ENCODE data around the gene COL26A1.
A peak's percentile ranks its signal among the peaks of the same experiment; 100 is the strongest.
"Not testable (repeated sequence)": the region's sequence is repeated elsewhere in the genome, so short reads cannot be mapped to it uniquely, and the experiment has no call there.

The COL26A1 gene

DNA sequence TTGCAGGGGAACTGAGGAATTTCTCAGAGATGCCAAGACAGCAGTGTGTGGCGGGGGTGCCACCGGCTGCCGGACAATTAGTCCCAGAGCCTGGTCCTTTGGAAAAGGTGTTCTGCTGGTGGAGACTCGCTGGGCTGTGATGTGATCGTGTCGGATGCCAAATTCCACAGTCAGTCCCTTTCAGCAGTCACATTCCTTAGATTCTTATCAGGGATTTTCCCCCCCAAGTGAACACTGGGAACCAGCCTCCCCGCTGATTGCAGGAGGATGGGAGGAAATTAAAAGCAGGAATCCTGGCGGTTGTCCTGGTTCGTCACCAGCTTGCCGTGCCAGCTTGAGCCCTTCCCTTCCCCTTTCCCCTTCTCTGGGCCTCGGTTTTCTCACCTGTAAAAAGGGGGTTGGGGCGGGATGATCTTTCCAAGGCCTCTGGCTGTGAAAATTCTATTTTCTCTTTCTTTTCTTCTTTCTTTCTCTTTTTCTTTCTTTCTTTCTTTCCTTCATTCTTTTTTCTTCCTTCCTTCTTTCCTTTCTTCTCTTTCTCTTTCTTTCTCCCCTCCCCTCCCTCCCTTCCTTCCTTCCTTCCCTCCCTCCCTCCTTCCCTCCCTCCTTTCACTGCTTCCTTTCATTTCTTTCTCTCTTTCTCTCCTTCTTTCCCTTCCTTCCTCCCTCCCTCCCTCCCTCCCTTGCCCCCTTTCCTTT is 39.6 kb downstream of the COL26A1 start:
- DNase-seq (ENCODE audit: low spot score): no peak

DNA sequence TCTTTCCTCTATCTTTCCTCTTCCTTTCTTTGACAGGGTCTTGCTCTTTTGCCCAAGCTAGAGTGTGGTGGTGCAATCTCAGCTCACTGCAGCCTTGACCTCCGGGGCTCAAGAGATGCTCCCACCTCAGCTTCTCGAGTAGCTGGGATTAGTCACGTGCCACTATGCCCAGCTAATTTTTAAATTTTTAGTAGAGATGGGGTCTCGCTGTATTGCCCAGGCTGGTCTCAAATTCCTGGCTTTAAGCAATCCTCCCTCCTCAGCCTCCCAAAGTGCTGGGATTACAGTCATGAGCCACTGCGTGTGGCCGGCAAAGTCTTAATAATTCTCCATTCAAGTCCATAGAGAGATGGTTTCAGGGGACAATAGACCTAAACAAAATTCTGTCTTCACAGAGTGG is 40.2 kb downstream of the COL26A1 start:
- no peak for DNase-seq (ENCODE audit: low spot score)

DNA sequence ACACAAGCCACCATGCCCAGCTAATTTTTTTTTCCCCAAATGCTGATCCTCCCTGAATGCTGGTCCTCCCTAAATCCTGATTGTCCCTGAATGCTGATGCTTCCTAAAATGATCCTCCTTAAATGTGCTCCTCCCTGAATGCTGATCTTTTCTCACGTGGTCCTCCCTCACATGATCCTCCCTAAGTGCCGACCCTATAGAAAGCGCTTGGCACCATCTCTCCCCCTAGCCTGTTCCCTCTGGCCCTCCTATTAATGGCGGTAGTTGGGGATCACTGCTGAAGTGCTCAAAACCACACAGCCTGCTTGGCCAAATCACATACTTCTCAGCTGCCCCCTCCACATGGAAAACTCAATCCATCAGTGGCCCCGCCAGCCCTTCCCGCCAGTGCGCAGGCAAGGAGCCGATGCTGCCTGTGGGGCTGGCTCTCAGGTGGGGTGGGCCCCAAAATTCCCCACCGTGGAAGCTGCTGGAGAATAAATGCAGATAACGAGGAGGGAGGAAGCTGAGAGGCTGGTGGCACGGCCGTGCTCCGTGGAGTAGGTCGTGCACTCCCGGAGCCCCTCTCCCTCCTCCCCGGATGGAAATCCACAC is 42.9 kb downstream of the COL26A1 start:
- DNase-seq (ENCODE audit: low spot score): no peak

DNA sequence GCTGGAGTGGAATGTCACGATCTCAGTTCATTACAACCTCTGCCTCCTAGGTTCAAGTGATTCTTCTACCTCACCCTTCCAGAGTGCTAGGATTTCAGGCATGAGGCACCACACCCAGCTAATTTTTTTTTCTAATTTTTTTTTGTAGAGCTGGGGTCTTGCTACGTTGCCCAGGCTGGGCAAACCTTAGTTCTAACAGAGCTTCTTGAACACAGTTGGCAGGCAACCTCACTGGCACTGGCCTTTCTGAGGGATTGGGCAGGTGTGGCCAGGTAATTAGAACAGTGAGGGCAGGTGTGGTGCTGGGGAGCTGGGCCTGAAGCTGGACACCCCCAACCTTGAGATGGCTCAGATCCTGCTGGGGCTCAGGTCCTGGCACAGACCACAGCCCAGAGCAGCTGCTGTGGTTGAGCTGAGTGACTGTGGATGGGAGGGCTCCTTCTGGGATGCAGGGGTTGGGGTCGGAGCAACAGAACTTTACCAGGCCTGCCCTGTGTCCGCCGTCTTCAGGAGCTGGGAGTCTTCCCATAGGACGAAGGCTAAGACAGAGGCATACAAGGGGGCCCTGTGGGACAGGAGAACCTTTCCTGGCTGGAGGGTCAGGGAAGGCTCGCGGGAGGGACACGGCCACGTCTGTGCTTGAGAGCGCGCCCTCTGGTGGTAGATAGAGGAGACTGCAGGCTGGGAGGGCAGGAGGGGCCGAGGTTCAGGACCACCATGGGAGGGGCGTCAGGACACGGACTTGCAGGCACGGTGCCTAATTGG is 48.2 kb downstream of the COL26A1 start:
- peak; percentile 19 for DNase-seq (ENCODE audit: low spot score)

DNA sequence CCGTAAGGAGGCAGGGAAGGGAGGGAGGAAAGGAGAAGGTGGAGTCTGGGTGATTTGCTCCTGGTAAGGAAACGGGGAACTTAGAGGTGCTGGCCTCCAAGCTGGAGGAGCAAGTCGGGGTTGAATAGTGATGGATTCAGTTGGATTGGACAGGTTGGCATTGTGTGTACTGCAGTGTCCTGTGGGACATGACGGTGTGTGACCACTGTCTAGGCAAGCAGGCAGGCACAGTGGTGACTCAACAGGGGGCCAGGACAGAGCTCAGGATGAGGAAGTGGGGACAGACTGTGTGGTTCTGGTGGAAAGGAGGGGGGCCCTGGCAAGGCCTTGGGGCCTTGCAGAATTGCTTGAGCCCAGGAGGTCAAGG is 48.8 kb downstream of the COL26A1 start:
- no peak for DNase-seq (ENCODE audit: low spot score)

DNA sequence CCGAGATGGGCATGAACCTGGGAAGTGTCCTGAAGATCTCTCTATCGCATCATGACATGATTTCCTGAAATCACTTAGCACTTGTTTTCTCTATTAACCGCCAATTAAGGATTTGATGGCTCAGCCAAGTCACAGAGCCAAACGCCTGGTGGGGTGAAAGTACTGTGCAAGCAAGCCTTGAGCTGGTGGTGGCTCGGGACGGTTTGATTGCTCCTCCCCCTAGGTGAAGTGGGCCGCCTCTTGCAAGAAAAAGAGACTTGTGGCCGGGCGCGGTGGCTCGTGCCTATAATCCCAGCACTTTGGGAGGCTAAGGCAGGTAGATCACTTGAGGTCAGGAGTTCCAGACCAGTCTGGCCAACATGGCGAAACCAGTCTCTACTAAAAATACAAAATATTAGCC is 50.3 kb downstream of the COL26A1 start:
- DNase-seq (ENCODE audit: low spot score): no peak

DNA sequence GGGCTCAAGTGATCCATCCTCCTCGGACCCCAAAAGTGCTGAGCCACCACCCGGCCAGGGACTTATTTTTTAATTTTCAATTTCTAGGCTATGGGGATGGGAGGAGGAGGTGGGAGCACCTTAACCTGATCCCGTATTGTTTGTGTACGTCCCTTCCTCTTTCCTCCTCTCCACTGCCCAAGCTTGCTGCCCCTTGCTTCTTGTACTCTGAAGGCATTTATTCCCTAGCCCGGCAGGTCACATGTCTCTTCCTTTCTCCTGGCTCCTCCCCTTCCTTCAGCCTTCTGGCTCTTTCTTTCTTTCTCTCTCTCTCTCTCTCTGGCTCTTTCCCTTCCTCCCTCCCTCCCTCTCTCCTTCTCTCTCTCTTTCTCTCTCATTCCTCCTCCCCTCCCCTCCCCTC is 56.0 kb downstream of the COL26A1 start:
- DNase-seq (ENCODE audit: low spot score): no peak

DNA sequence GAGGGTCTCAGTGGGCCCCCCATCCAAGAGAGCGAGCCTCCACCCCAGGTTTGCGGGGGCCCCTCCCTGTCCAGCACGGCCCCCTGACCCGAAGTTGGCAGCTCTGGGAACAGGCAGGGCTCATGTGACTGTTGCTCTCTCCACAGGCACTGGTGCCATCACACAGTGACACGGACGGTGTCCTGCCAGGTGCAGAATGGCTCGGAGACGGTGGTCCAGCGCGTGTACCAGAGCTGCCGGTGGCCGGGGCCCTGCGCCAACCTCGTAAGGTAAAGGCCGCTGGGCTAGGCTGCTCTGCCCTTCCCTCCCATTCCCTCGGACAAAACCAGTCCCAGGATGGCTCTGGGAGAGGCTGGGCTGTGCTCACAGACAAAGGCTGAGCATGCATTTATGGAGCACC is 57.2 kb downstream of the COL26A1 start:
- no peak for DNase-seq (ENCODE audit: low spot score)

DNA sequence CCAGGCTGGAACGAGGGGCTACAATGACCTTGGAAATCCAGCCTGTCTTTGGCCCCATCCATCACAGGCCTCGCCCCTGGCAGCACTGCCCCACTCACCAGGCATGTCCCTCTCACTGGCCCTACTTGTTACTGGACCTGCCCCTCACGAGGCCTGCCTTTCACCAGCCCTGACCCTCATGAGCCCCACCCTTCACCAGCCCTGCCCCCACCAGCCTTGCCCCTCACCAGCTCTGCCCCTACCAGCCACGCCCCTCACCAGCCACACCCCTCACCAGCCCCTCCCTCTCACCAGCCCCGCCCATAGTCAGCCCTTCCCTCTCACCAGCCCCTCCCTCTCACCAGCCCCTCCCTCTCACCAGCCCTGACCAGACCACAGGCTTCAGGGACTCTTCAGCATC is 57.8 kb downstream of the COL26A1 start:
- no peak for DNase-seq (ENCODE audit: low spot score)

DNA sequence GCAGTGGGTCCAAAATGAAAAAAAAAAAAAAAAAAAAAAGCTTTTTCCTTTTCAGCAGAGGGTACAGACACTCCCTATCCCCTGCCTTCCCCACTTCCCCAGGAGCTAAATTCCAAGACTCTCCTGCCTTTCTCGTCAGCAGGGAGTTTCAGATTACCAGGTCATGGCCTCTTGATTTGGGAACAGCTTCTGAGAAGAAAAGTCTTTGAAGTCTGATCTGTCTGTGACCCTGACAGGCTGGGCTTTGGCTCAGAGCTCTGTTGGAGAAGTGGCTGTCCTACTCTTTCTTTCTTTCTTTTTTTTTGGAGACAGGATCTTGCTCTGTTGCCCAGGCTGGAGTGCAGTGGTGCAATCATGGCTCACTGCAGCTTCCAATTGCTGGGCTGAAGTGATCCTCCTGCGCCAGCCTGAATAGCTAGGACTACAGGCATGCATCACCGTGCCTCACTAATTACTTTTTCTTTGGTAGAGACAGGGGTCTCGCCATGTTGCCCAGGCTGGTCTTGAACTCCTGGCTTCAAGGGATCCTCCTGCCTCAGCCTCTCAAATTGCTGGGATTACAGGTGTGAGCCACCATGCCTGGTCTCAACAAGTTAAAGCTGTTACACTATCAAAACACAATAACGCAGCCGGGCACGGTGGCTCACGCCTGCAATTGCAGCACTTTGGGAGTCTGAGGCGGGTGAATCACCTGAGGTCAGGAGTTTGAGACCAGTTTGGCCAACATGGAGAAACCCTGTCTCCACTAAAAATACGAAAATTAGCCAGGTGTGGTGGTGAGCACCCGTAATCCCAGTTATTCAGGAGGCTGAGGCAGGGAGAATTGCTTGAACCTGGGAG is 59.9 kb downstream of the COL26A1 start:
- no peak for DNase-seq (ENCODE audit: low spot score)

DNA sequence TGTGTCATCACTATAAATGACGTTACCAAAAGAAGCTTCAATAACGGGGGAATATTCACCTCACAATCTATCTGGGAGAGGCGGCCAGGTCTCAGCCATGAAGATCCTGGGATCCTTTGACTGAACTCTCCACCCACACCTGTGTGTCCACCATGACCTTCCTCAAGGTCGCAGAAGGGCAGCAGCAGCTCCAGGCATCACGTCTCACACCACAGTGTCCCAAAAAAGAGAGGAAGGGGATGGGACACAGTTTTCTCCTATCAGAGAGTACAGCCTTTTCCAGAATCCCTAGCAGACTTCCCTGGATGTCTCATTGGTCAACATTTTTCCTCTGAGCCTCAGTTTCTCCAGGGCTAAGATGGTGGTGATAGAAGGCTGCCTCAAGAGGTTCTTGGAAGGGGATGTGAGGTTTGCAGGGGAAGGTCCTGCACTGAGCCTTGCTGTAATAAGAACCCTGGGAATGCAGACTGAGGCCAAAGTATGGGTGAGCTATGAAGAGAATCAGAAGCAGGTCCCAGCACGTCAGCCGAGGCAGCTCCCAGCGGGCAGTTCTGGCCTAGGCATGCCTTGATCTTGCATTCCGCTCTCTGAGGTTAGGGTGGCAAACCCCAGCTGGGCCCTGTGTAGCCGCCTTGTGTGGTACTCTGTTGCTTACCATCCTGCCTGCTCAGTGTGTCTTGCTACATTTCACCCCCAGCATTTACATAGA is 63.8 kb downstream of the COL26A1 start:
- DNase-seq (ENCODE audit: low spot score): no peak

DNA sequence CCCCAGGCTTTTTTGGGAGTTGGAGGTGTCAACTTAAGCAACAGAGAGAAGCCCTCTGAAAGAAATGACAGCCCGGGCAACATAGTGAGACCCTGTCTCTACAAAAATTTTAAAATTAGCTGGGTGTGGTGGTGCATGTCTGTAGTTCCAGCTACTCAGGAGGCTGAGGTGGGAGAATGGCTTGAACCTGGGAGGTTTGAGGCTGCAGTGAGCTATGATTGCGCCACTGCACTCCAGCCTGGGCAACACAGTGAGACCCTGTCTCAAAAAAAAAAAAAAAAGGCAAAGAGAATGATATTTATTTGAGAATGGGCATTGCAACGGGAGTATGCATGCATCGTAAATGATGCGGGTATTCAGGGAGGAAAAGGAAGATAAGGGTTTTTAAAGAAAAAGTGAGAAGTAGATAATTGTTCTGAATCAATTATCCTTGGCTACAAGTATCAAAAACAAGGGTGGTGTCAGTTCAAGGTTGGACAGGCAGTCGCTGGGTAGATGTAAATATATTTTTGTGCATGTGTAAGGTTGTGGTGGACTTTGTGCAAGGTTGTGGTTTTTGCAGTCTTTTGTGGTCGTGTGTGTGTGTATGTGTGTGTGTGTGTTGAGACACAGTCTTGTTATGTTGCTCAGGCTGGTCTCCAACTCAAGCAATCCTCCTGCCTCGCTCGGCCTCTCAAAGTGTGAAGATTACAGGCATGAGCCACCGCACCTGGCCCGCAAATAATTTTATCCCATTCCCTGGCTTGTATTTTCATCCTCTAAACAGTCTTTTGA is 65.6 kb downstream of the COL26A1 start:
- no peak for DNase-seq (ENCODE audit: low spot score)

DNA sequence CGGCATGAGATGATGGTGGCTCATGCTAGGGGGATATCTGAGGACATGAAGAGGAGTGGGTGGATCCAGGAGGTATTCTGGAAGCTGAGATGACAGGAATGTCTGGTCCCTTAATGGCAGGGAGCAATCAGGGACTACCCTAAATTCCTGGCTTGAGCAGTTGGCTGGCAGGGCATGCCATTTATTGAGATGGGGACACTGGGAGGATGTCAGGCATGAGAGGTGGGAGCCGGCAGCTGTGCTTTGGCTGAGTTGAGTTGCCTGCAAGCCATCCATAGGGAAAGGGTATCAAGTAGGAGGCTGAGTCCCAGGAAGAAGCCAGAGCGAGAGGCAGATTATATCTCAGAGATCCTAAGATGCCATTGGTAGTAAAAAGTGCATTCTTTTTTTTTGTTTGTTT is 69.6 kb downstream of the COL26A1 start:
- no peak for DNase-seq (ENCODE audit: low spot score)

DNA sequence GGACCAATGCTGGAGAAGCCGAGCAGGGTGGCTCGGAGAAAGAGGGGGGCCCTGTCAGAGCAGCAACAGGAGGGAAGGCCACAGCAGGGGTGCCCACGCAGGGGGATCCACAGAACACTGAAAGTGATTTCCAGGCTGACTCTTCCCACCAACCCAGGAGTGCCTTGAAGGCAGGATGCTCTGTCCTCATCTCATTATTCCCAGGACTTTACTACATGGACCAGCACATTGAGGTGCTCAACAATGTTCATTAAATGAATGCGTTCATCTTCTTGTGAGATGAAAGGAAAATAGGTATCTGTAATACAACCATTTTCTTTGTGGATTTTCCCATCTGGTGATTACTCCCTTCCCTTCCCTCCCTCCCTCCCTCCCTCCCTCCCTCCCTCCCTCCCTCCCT is 71.0 kb downstream of the COL26A1 start:
- DNase-seq (ENCODE audit: low spot score): no peak

DNA sequence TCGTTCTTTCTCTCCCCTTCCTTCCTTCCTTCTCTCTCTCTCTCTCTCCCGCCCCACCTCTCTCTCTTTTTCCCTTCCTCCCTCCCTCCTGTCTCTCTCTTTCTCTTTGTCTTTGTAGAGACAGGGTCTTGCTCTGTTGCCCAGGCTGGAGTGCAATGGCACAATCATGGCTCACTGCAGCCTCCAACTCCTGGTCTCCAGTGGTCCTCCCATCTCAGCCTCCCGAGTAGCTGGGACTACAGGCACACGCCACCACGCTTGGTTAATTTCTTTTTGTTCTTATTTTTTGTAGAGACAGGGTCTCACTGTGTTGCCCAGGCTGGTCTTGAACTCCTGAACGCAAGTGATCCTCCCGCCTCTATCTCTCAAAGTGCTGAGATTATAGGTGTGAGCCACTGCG is 71.5 kb downstream of the COL26A1 start:
- DNase-seq (ENCODE audit: low spot score): not testable (repeated sequence)

DNA sequence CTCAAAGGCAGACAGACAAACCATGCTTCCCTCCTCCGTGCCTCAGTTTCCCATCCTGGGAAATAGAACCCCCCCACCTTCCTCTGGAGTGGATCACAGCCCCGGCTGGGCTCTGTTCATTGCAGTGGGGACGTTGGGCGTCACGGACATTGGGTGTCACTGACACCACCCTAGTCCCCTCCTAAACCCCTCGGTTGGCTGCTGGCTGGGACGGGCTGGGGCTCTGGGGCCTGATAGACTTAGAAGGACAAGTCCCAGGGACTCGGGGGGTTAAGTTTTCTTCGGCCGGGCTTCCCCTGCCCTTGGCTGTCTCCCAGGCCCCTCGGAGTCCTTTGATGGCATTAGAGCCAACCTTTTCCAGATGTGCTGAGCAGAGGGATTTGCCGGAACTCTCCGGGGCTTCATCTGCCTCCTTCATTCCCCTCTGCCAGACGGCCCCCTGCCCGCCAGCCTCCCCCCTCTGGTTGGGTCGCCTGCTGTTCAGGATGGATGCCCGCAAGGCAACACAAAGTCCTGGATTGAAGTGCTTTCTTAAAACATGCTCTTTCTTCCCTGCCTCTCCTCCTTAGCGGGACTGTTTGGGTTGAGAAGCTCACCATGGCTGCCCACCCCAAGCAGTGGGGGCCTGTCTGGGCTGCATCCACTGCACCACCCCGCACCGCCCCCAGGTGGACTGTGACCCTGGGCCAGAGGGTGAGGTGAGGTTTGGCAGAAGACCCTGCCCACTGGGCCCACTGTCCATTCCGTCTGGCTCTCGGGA is 73.0 kb downstream of the COL26A1 start:
- DNase-seq (ENCODE audit: low spot score): no peak

DNA sequence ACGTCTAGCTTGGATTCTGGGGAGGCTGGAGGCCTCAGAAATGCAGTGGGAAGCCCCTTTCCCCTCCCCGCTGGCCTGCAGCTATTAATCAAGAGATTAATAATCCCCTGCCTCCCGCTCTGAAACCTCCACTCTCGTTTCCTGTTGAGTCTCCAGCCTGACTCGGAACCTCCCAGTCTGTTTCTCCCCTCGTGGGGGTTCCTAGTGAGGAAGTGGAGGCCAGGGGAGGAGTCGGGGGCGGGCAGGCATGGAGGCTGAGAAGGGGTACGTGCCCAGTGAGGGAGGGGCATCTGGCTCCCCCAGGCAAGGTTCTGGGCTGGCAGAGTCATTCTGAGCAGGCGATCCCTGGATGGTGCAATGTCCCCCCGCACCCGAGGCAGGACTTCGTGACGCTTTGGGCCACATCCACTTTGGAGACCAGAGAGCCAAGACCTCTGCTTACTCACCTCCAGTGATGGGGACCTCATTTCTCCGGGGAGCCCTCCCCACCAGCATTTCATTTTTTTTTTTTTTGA is 73.6 kb downstream of the COL26A1 start:
- no peak for DNase-seq (ENCODE audit: low spot score)

DNA sequence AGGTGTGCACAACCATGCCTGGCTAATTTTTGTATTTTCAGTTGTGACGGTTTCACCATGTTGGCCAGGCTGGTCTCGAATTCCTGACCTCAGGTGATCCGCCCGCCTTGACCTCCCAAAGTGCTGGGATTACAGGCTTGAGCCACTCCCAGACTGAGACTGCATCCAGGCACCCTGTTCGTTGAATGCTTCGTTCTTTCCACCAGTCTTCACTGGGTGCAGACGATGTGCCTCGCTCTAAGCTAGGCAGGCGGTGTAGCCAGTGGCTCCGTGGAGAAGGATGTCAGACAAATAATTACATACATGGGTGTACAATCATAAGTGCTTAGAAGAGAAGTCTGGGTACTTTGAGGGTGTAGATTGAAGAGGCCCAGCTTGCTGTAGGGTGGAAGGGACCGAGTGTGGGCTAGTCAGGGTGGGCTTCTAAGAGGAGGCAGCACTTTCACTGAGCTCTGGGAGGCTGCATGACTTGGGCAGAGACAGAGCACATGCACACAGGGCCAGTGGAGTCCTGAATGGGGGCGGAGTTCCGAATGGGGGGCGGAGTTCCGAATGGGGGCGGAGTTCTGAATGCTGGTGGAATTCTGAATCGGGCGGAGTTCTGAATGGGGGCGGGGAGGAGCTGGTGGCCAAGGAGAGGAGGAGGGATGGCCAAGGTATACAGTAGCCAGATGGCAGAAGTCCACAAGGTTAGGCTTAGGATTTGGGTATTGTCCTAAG is 74.3 kb downstream of the COL26A1 start:
- no peak for DNase-seq (ENCODE audit: low spot score)

DNA sequence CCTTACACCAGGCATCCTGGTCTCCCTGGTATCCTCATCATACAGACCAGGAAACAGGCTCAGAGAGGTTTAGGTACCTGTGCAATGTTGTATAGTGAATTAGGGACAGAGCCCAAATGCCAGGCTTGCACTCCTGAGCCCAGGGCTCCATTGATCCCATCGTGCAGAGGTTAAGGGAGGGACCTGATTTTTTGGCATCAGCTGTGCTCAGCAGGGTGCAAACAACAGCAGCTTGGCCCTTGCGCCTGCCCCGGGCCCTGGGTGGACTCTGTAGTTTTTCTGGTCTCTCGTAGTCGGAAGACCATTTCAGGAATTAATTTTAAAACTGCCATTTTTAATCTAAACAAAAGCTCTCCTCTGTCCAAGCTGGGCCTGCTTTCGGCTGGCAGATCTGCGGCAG is 79.2 kb downstream of the COL26A1 start:
- DNase-seq (ENCODE audit: low spot score): no peak

Data from CD4-positive, alpha-beta T cell treated with Interleukin-6 at 100 ng/mL for 8 hours (primary cell).